Measurements from ENCODE around the gene CHCT1.

Gene CHCT1

DNA sequence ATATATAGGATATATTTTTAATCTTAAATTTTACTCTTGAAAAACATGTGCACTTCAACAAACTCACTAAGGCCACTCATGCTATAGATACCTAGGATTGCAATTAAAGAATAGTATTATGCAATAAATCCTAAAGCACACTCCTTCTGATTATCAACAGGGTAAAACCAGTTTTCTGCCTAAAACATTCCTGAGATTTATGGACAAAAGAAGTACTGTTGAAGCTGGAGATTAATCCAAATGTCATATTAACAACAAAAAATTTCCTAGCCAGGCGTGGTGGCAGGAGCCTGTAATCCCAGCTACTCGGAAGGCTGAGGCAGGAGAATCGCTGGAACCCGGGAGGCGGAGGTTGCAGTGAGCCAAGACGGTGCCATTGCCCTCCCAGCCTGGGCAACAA is 21.4 kb downstream of the CHCT1 start:
- DNase-seq: no peak

DNA sequence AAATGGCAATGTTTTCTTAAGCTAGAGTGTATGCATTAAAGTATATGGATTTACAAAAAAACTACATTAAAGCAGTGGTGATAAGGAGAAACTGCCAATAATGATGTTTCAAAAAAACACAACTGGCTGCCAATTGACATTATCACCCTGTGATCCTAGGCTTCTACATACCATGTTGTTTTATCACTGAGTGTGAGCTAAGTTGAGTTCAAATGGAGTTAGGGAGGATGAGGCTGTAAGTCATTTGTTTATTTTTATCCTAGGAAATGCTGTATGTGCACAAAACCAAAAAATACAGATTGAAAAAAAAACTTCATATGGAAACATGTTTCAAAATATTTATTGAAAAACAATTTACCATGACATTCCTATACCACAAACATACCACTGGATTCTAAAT is 22.9 kb downstream of the CHCT1 start:
- DNase-seq: no peak

DNA sequence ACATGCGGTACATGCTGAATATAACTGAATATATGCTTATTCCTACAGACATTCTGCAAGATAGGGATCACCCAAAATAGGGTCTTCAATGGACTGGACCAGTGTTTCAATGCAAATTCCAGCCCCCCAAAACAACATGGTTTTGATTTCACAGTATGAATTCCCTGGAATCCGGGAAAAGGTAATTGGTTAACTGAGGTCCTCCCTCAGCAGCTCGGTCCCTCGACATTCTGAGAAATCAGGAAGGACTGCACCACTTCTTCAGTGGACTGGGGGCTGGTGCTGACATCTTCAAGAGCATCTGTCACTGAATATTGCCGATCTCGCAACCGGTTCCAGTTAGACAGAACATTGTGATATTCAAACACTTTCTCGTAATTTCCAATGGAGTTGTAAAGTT is 25.1 kb downstream of the CHCT1 start:
- DNase-seq: no peak

DNA sequence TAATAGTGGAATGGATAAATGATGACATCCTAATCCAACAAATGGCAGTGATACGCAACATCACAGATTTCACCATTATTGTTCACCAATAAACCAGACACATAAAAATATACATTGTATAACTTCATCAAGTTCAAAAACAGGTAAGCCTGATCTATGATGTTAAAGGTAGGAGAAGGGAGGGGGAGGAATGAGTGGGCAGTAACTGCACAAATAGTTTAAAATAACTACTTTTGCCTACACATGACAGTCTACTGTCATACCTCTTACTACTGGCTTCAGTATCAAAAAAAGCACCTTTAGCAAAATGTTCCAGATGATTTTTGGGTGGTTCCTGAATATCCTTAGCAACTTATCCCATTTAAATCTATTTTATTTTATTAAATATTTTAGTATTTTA is 28.8 kb downstream of the CHCT1 start:
- DNase-seq: no peak

DNA sequence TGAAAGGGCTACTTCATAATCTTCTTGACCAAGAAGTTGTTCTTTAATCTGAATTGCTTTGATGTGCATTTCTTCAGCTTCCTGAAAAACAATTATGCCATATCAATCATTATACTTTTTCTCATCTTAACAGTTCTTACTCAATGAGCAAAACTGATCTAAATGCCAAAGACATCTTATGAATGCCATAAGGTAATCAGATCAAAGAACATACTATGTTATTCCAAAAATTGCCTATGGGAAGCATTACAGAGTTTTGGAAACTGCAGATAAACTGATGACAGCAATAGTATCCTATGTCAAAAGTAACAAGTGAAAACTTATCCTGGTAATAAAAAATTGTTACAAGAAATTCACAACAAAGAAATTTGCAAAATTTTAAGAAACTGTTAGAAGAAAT is 29.7 kb downstream of the CHCT1 start:
- DNase-seq: no peak

DNA sequence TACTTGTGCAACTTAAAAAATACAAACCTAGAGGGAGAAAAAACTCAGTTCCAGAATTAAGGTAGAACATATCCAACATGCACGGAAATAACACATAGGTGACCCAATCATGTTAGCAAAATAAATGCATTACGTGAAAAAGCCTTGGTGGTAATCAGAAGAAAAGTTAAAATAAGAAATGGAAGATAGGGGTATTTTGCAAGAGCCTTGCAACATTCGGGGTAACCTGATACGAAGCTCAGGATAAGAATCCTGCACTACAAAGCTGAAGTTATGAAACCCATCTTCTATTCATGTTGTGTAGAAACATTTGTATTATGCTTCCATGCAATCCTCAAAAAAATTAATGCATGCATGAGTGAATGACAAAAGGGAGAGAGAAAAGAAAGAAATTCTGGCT is 33.1 kb downstream of the CHCT1 start:
- DNase-seq: no peak

DNA sequence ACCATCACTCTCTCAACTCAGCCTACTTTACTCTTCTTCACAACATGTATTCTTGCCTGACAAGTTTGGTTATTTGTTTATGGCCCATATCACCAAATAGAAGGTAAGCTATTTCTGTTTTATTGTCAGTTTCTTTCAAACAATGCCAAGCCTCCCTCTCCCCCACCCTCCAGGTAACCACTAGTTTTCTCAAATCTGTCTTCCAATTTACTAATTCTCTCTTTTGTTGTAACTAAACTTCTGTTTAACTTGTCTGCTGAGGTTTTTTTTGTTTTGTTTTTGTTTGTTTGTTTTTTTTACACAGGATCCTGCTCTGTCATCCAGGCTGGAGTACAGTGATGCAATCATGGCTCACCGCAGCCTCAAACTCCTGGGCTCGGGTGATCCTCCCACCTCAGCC is 34.9 kb downstream of the CHCT1 start:
- no peak for DNase-seq

DNA sequence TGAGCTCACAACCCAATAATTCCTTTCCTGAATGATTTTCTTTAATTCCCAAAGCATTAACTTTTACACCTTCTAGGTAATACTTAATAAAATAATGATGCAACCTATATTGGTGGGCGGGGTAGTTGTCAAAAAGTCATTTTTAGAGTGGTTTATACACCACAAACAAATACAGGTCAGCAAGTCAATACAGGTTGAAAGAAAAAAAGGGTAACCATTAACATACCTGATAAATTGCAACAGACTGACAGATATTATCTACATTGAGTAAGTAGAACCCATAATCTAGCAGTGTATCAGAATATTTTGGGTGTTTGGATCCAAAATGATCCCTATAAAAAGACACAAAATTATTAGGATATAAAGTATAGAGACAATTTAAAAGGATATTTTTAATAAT is 39.3 kb downstream of the CHCT1 start:
- no peak for DNase-seq

DNA sequence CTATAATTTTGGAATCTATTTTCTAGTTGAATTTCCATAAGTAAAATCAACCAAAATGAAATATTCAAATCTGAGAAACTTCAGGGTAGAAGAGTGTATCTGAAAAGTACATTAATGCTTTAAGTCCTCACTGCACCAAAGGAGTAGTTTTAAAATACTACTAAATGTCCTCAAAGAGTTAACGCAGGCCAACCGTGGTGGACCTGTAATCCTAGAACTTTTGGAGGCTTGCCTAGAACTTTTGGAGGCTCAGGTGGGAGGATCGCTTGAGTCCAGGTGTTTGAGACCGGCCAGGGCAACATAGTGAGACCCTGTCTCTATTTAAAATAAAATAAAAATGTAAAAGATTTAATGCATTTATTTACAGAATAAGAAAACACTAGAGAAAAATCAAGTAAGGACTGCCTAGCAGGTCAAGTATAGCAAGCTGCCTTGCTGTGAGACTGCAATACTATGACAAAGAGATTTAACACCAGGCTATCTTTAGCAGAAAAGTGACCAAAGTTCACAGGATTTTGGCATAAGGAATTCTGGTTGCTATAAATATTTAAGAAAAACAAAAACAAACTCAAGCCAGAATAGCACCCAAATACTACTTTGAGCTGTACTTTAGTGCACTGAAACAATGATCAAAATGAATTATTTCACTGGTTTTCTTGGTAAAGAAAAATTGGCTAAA is 41.0 kb downstream of the CHCT1 start:
- no peak for DNase-seq

DNA sequence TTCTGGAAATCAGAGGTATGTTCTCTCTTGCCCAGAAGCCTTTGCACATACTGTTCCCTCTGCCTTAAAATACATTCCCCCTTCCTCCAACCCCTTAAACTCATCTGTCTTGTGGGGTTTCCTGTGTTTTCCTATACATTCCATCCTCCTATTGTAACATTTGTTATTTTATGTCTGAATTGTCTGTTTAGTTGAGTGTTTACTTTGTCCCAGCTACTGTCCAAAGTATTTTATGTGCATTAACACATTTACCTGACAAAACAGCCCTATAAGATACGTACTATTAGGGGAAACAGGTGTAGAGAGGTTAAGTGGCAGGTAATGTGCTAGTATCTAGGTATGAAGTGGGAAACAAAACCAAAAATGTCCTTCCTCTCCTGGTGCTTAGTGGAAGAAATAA is 42.1 kb downstream of the CHCT1 start:
- DNase-seq: no peak

DNA sequence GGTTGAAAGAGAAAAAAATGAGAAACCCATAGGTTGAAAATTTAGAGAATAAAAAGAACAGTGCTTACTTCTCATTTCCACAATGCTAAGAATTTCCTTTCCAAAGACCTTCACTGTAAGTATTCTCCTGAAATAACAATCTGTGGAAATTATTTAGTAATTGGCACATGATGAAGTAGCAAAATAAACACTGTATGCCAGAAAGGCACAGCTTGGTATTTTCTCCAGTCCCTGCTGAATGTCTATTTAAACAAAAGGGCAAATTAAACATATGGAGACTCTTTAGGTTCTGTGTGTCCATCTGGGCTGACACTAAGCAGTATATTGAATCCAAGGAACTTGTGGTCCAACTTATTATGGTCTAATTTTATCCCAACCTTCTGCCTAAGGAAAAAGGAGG is 46.1 kb downstream of the CHCT1 start:
- DNase-seq: peak in 1 of 2 experiments; percentile 36

DNA sequence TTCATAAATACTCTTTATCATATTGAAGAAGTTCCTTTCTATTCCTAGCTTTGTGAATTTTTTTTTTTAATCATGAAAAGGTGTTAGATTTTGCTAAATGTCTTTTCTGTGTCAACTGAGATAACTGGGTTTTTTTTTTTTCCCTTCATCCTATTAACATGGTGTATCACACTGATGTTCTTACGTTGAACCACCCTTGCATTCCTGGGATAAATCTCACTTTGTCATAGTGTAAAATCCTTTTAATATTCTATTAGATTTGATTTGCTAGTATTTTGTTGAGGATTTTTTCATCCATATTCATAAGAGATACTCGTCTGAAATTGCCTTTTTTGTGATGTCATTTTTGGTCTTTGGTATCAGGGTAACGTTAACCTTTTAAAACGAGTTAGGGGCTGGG is 49.2 kb downstream of the CHCT1 start:
- no peak for DNase-seq

DNA sequence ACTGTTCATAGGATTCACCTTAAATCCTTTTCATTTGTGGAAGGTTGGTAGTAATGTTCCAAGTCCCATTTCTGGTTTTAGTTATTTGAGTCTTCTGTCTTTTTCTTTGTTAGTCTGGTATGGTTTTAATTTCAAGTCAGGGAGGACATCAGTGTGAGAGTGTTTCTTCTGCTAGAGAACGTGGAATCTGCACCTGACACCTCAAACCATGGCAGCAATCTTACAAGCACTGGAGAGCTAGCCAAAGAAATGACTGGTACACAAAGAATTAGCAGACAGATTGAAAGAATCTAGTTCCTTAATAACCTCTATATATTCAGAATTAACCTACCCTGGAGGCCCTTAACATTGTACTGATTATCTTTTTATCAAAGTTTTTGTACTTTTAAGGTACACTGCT is 50.2 kb downstream of the CHCT1 start:
- no peak for DNase-seq

DNA sequence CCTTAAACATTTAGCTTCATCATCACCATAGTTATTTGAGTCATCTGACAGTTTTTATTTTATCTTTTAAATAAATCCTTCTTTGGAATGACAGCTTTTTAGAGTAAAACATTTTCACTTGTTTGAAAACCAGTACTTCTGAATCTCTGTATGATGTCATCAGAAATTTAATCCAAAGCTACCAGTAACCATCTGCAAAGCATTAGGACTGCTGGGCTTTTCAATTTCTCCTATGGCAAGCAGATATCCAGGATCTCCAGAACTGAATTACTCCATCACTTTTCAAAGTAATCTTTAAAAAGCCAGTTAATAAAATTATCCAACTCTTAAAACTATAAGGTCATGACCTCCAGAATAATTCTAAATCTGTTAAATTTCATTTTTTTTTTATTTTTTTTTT is 51.5 kb downstream of the CHCT1 start:
- no peak for DNase-seq

Data from NCI-H2081 (cell line).